GM23338 (cell line): ENCODE data around the gene PTRH1. TPM values are rescaled to one million over a fixed set of nuclear protein-coding genes. Genes with fewer than 3 reads are reported as not detected.
A peak's percentile ranks its signal among the peaks of the same experiment; 100 is the strongest.

ENCODE experiments used
- ATAC-seq: fragments of 200-7000 bp; cut with Tn5 transposase; 3 replicates; pipeline ENCODE4 v1.9.1; 2020
- DNase-seq: peaks from one replicate; pipeline ENCODE4 v3.0.0-alpha.2; 2015; ENCODE audit warnings: low spot score
- H2AFZ ChIP-seq: fragments of 200-600 bp; sonication (generic); 2 replicates; pipeline ENCODE4 v1.8.0; 2016; ENCODE audit warnings: antibody characterized with exemption, mild to moderate bottlenecking, moderate library complexity
- H3F3A ChIP-seq: fragments of 200-600 bp; sonication (generic); replicated peaks from 2 replicates; pipeline ENCODE4 v1.8.0; 2017; ENCODE audit warnings: antibody characterized with exemption, mixed run types, low read depth
- H3K27ac ChIP-seq: fragments of 200-600 bp; sonication (generic); 2 replicates; pipeline ENCODE4 v1.6.1; 2016; ENCODE audit warnings: low read depth
- H3K27me3 ChIP-seq: fragments of 200-600 bp; sonication (generic); 2 replicates; pipeline ENCODE4 v1.8.0; 2016; ENCODE audit warnings: mild to moderate bottlenecking, mixed run types, moderate library complexity; ENCODE audit not compliant: insufficient read depth
- H3K36me3 ChIP-seq: fragments of 200-600 bp; sonication (generic); 2 replicates; pipeline ENCODE4 v1.8.0; 2016; ENCODE audit warnings: mild to moderate bottlenecking; ENCODE audit not compliant: insufficient read depth
- H3K4me1 ChIP-seq: fragments of 200-600 bp; sonication (generic); 2 replicates; pipeline ENCODE4 v1.8.0; 2016; ENCODE audit warnings: mild to moderate bottlenecking, moderate library complexity; ENCODE audit not compliant: insufficient read depth
- H3K4me2 ChIP-seq: fragments of 200-600 bp; sonication (generic); 2 replicates; pipeline ENCODE4 v1.7.1; 2017; ENCODE audit warnings: mixed run types
- H3K4me3 ChIP-seq: fragments of 200-600 bp; sonication (generic); 2 replicates; pipeline ENCODE4 v1.6.1; 2016; ENCODE audit warnings: mixed run types
- H3K79me2 ChIP-seq: fragments of 200-600 bp; sonication (generic); replicated peaks from 2 replicates; pipeline ENCODE4 v1.8.0; 2017; ENCODE audit warnings: mild to moderate bottlenecking; ENCODE audit not compliant: insufficient read depth
- H3K9me2 ChIP-seq: fragments of 200-600 bp; sonication (generic); 2 replicates; pipeline ENCODE4 v1.8.0; 2017; ENCODE audit not compliant: insufficient read depth
- H4K20me1 ChIP-seq: fragments of 200-600 bp; sonication (generic); replicated peaks from 2 replicates; pipeline ENCODE4 v1.8.0; 2017; ENCODE audit warnings: mild to moderate bottlenecking; ENCODE audit not compliant: insufficient read depth
- H3K27ac Mint-ChIP-seq: 2 replicates; pipeline ENCODE4 v1.8.0; 2020; ENCODE audit warnings: inconsistent platforms, mild to moderate bottlenecking, moderate library complexity, mixed read lengths
- H3K27me3 Mint-ChIP-seq: 3 replicates; pipeline ENCODE4 v1.8.0; 2022; ENCODE audit warnings: low read depth, mild to moderate bottlenecking, moderate library complexity, mixed read lengths, inconsistent platforms; ENCODE audit not compliant: insufficient read depth, poor library complexity
- H3K36me3 Mint-ChIP-seq: 3 replicates; pipeline ENCODE4 v1.8.0; 2021; ENCODE audit warnings: low read depth, mild to moderate bottlenecking, inconsistent platforms, moderate library complexity, mixed read lengths
- H3K4me1 Mint-ChIP-seq: 3 replicates; pipeline ENCODE4 v1.8.0; 2020; ENCODE audit warnings: mild to moderate bottlenecking, inconsistent platforms, mixed read lengths
- H3K4me3 Mint-ChIP-seq: 3 replicates; pipeline ENCODE4 v1.8.0; 2021; ENCODE audit warnings: moderate library complexity, mild to moderate bottlenecking, inconsistent platforms, mixed read lengths
- H3K9me3 Mint-ChIP-seq: 3 replicates; pipeline ENCODE4 v1.8.0; 2020; ENCODE audit warnings: moderate library complexity, mild to moderate bottlenecking, inconsistent platforms, mixed read lengths
- CREB1 ChIP-seq: fragments of 250-450 bp; sonication (Bioruptor Pico); IDR thresholded peaks from 2 replicates; pipeline ENCODE4 v1.5.0; 2020; ENCODE audit warnings: low read depth, mild to moderate bottlenecking, moderate library complexity
- CTCF ChIP-seq, 2 experiments: fragments of 200-600 bp in 1 of 2; sonication (generic) in 1 of 2; conservative IDR thresholded peaks; 2 replicates each; pipeline versions ENCODE4 v1.5.1 to v1.6.1; 2016 to 2017; ENCODE audit warnings: antibody characterized with exemption in 2 of 2, low read depth in 2 of 2, mild to moderate bottlenecking in 2 of 2, moderate library complexity in 1 of 2
- ETS1 ChIP-seq: IDR thresholded peaks from 2 replicates; pipeline ENCODE4 v1.6.1; 2016; ENCODE audit warnings: antibody characterized with exemption
- EZH2 ChIP-seq: fragments of 200-600 bp; sonication (generic); IDR thresholded peaks from one replicate; pipeline ENCODE4 v1.8.0; 2017; ENCODE audit warnings: antibody characterized with exemption, mild to moderate bottlenecking, low read depth; ENCODE audit not compliant: unreplicated experiment
- EZH2phosphoT487 ChIP-seq: fragments of 200-600 bp; sonication (generic); IDR thresholded peaks from one replicate; pipeline ENCODE4 v1.8.1; 2018; ENCODE audit warnings: antibody characterized with exemption; ENCODE audit not compliant: unreplicated experiment
- JUNB ChIP-seq: IDR thresholded peaks from one replicate; pipeline ENCODE4 v1.6.1; 2016; ENCODE audit warnings: antibody characterized with exemption; ENCODE audit not compliant: unreplicated experiment
- NANOG ChIP-seq: IDR thresholded peaks from 2 replicates; pipeline ENCODE4 v1.6.1; 2016; ENCODE audit warnings: antibody characterized with exemption, borderline replicate concordance
- POLR2AphosphoS5 ChIP-seq: IDR thresholded peaks from 2 replicates; pipeline ENCODE4 v1.6.1; 2016; ENCODE audit warnings: antibody characterized with exemption, low read depth
- REST ChIP-seq: IDR thresholded peaks from one replicate; pipeline ENCODE4 v1.6.1; 2018; ENCODE audit warnings: antibody characterized with exemption; ENCODE audit not compliant: unreplicated experiment
- STAT1 ChIP-seq: IDR thresholded peaks from one replicate; pipeline ENCODE4 v1.6.1; 2016; ENCODE audit warnings: antibody characterized with exemption; ENCODE audit not compliant: unreplicated experiment
- ZNF114 ChIP-seq: fragments of 250-450 bp; sonication (Bioruptor Pico); IDR thresholded peaks from 2 replicates; pipeline ENCODE4 v1.5.0; 2020; ENCODE audit warnings: mild to moderate bottlenecking, moderate library complexity
- ZNF331 ChIP-seq: fragments of 250-450 bp; sonication (Bioruptor Pico); IDR thresholded peaks from 2 replicates; pipeline ENCODE4 v1.5.0; 2020; ENCODE audit warnings: low read depth, mild to moderate bottlenecking, moderate library complexity
- ZNF462 ChIP-seq: fragments of 250-450 bp; sonication (Bioruptor Pico); IDR thresholded peaks from 2 replicates; pipeline ENCODE4 v1.5.0; 2020; ENCODE audit warnings: mild to moderate bottlenecking, moderate library complexity
- polyA plus RNA-seq: library from polyadenylated mRNA; unstranded; fragments of >200 nt; fragmentation: Nextera tagmentation; extraction: Ambion mirVana; gene quantifications from 2 replicates; pipeline ENCODE4 v1.2.1, GENCODE V29; 2016
- total RNA-seq: library from RNA; depleted of rRNA; stranded (reverse); fragments of >200 nt; shearing (Covaris generic); gene quantifications from 2 replicates; pipeline ENCODE4 v1.2.3, GENCODE V29; 2014

Gene PTRH1
- total and polyA plus RNA-seq, 2 experiments from 2014 or later, result 15.1 to 18.6 TPM

- no peak overlapping the region for H2AFZ ChIP-seq
- peak overlapping the region; percentile 66 for H3K4me3 ChIP-seq
- H3F3A ChIP-seq, result 0 out of 2 replicates have a peak, but pooled peaks cover 7% of the 10 kb centered on the region
- peaks cover 17% of the 10 kb centered on the region for H3K27me3 Mint-ChIP-seq
- no peaks in the 10 kb centered on the region for H3K36me3 Mint-ChIP-seq
- TF ChIP-seq POLR2AphosphoS5, result no peak
- no peak for TF ChIP-seq CTCF (conservative IDR thresholded peaks at IDR 0.05; ENCODE audit: low read depth in 2 of 2)
- TF ChIP-seq ZNF462 (CRISPR knock-in tag), result no peak
- no peak for TF ChIP-seq REST
- TF ChIP-seq CREB1 (CRISPR knock-in tag), result no peak
- no peak for TF ChIP-seq STAT1
- TF ChIP-seq ZNF114 (CRISPR knock-in tag), result no peak
- TF ChIP-seq EZH2phosphoT487, result no peak
- TF ChIP-seq NANOG, result no peak
- no peak for TF ChIP-seq ETS1
- no peak for TF ChIP-seq EZH2
- no peak for TF ChIP-seq JUNB
- TF ChIP-seq ZNF331 (CRISPR knock-in tag), result no peak
- no peak overlapping the region for H3K27ac ChIP-seq
- peak overlapping the region; percentile 76 for H3K4me2 ChIP-seq
- H3K4me1 ChIP-seq, result peaks cover 10% of the 10 kb centered on the region
- peak overlapping the region; percentile 77 for H3K4me3 Mint-ChIP-seq
- no peaks in the 10 kb centered on the region for H3K27me3 ChIP-seq
- no peaks in the 10 kb centered on the region for H3K79me2 ChIP-seq
- no peaks in the 10 kb centered on the region for H3K36me3 ChIP-seq
- DNase-seq (no peak), ATAC-seq (no peak)
- H4K20me1 ChIP-seq, result no peaks in the 10 kb centered on the region
- H3K27ac Mint-ChIP-seq, result no peak overlapping the region
- H3K4me1 Mint-ChIP-seq, result peaks cover 27% of the 10 kb centered on the region
- H3K9me3 Mint-ChIP-seq, result no peaks in the 10 kb centered on the region
- no peaks in the 10 kb centered on the region for H3K9me2 ChIP-seq
These were observed 1.3 kb downstream of the PTRH1 start for GRCh38 chr9:127714020-127714750.
